NT2/D1 (cell line): Measurements from ENCODE around the gene MARCHF2.

Experiments
- SUZ12 ChIP-seq: IDR thresholded peaks from 2 replicates; pipeline ENCODE4 v1.6.1; 2011; ENCODE audit not compliant: insufficient read length, insufficient read depth; ENCODE audit errors: extremely low read depth
- YY1 ChIP-seq: IDR thresholded peaks from 2 replicates; pipeline ENCODE4 v1.6.1; 2011; ENCODE audit not compliant: insufficient read length, insufficient read depth
- ZNF274 ChIP-seq: IDR thresholded peaks from 2 replicates; pipeline ENCODE4 v1.6.1; 2011; ENCODE audit warnings: mild to moderate bottlenecking, low read depth, low read length

- TF ChIP-seq YY1 (no peak), ZNF274 (no peak), SUZ12 (no peak)
Measured at GRCh38 chr19:8412783-8413628, at the start of gene MARCHF2.
